Activated naive CD8-positive, alpha-beta T cell treated with anti-CD3 and anti-CD28 coated beads for 36 hours (primary cell): Measurements from ENCODE around the gene PALS1. TPM values are rescaled to one million over a fixed set of nuclear protein-coding genes. Genes with fewer than 3 reads are reported as not detected.
"Not testable (repeated sequence)": the region's sequence is repeated elsewhere in the genome, so short reads cannot be mapped to it uniquely, and the experiment has no call there.

Source experiments
- DNase-seq: peaks from one replicate; pipeline ENCODE4 v3.0.0; 2021
- H3K27ac Mint-ChIP-seq: one replicate; pipeline ENCODE4 v1.8.0; 2022; ENCODE audit warnings: mild to moderate bottlenecking, moderate library complexity, mixed read lengths
- H3K27me3 Mint-ChIP-seq: one replicate; pipeline ENCODE4 v1.8.0; 2022; ENCODE audit warnings: mild to moderate bottlenecking, mixed read lengths
- H3K36me3 Mint-ChIP-seq: one replicate; pipeline ENCODE4 v1.8.0; 2021; ENCODE audit warnings: mild to moderate bottlenecking, mixed read lengths
- H3K4me1 Mint-ChIP-seq: one replicate; pipeline ENCODE4 v1.8.0; 2021; ENCODE audit warnings: mixed read lengths
- H3K4me3 Mint-ChIP-seq: one replicate; pipeline ENCODE4 v1.8.0; 2022; ENCODE audit warnings: mild to moderate bottlenecking, moderate library complexity, mixed read lengths
- H3K9me3 Mint-ChIP-seq: one replicate; pipeline ENCODE4 v1.8.0; 2022; ENCODE audit warnings: mixed read lengths
- total RNA-seq, 2 experiments: library from RNA; stranded (reverse); gene quantifications; one replicate each; pipeline ENCODE4 v1.2.3, GENCODE V29; 2021

The PALS1 gene
- total RNA-seq, 2 experiments from 2014 or later: 6.2 to 6.4 TPM

DNA sequence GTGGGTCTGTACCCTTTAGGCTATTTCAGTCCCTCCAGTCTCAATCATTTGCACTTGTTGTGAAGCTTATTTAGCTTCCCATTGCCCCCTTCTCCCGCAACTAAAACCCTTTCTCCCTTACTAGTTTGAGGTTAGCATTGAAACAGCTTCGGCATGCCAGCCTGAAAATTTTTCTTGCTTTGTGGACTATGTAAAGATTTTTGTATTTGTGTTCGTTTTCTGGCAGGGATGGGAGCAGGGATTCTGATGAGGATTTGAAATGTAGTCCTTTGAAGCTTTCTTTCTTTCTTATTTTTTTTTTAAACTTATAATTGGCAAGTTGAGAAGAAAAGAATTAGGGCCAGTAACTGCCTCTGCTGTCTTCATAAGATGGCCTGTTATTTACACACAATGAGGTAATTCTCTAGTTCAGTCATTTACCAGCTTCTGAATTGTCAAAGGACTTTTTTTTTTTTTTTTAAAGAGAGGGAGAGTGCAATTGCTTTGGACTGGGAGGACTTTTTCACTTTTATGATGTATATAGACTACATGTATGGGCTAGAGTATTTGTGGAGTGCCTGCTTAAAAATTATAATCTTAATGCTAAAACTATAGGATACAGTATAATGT, 29.0 kb downstream of the PALS1 start:
- Mint-ChIP-seq H3K4me3 (no peak overlapping the region), H3K27me3 (no peaks in the 10 kb centered on the region), H3K36me3 (peaks cover 27% of the 10 kb centered on the region), H3K9me3 (no peaks in the 10 kb centered on the region), H3K4me1 (peaks cover 7% of the 10 kb centered on the region), H3K27ac (no peak overlapping the region)
- no peak for DNase-seq

DNA sequence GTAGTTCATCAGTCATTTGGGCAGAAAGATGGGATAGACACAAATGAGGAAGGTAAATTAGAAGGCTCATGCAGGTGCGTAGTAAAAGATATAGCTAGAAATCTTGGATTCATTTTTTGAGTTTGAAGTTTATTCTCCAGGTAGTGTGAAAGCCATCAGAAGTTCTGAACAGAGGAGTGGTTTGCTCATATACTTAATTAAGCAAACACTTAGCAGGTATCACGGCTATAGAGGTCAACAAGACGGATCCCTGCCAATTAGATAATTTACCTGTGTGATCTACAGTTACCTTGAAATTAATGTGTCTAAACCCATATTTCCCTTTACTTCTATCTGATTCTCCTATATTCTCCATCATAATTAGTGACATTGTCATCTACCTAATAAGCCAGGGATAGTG, 29.7 kb downstream of the PALS1 start:
- Mint-ChIP-seq H3K9me3 (no peaks in the 10 kb centered on the region), H3K27ac (no peak overlapping the region), H3K27me3 (no peaks in the 10 kb centered on the region), H3K4me3 (no peak overlapping the region), H3K36me3 (peaks cover 34% of the 10 kb centered on the region), H3K4me1 (peaks cover 7% of the 10 kb centered on the region)
- DNase-seq: no peak

DNA sequence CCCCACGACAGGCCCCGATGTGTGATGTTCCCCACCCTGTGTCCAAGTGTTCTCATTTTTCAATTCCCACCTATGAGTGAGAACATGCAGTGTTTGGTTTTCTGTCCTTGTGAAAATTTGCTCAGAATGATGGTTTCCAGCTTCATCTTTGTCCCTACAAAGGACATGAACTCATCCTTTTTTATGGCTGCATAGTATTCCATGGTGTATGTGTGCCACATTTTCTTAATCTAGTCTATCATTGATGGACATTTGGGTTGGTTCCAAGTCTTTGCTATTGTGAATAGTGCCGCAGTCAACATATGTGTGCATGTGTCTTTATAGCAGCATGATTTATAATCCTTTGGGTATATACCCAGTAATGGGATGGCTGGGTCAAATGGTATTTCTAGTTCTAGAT, 32.0 kb downstream of the PALS1 start:
- H3K4me1 Mint-ChIP-seq, H3K9me3 Mint-ChIP-seq, H3K27me3 Mint-ChIP-seq, H3K4me3 Mint-ChIP-seq, DNase-seq, H3K27ac Mint-ChIP-seq: not testable (repeated sequence)
- peaks cover 34% of the 10 kb centered on the region for H3K36me3 Mint-ChIP-seq

DNA sequence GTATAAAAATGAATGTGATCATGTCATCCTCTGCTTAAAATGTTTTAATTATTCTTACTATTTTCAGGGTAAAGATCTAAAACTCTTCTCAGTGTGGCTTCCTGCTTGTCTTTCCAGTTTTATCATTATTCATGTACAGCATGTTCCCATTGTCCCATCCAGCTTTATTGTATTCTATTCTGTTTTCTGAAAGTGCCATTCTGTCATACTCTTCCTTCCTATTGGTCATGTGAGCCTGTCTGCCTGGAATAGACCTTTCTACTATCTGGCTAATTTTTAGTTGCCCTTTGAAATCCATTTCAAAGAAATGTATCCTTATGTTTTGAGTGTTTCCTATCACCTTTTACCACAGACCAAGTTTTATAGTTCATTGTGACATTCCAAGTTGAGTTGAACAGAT, 34.9 kb downstream of the PALS1 start:
- Mint-ChIP-seq H3K4me1 (peaks cover 10% of the 10 kb centered on the region), H3K36me3 (peaks cover 39% of the 10 kb centered on the region), H3K27me3 (no peaks in the 10 kb centered on the region), H3K4me3 (no peak overlapping the region), H3K9me3 (no peaks in the 10 kb centered on the region), H3K27ac (no peak overlapping the region)
- DNase-seq: no peak

DNA sequence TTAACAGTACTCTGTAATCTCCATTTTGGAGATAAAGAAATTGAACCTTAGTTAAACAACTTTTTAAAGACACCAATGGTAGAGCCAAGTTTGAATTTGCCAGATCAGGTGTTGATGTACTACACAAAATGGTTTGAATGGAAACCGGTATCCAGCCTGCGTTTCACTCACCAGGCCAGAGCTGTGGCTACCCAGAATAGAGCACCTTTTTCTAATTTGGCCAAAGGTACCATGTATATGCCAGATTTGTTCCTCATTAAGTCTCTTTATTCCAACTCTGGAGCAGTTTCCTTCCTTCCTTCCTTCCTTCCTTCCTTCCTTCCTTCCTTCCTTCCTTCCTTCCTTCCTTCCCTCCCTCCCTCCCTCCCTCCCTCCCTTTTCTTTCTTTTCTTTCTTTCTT, 39.3 kb downstream of the PALS1 start:
- H3K27ac Mint-ChIP-seq: no peak overlapping the region
- no peak overlapping the region for H3K4me3 Mint-ChIP-seq
- DNase-seq: no peak
- peaks cover 10% of the 10 kb centered on the region for H3K36me3 Mint-ChIP-seq
- H3K4me1 Mint-ChIP-seq: peaks cover 10% of the 10 kb centered on the region
- H3K9me3 Mint-ChIP-seq: no peaks in the 10 kb centered on the region
- H3K27me3 Mint-ChIP-seq: no peaks in the 10 kb centered on the region

DNA sequence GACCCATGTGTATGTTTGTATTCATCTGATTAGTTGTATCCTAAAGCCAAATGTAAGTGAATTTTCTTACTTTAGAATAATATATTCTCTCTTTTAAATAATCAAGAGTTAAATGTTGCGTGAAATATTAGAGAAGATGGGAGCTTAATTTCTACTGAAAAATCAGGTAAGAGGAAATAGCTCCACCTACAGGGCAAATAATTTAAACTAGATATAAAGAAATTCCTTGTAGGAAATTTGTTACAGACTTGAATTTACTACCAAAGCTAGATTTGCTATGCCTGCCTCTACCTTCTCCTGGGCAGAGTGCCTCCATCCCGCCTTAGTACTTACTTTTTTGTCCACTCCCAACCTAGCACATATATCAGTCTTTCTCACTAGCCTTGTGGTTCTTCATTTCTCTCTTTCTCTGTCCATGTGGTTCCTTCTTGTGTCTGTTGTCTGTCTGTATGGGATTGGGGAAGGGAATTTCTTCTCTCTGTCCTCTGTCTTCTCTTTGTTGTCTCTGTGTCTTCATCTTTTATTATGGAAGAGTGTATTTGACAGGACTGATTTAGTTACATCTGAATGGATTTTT, 44.7 kb downstream of the PALS1 start:
- H3K4me3 Mint-ChIP-seq: no peak overlapping the region
- H3K36me3 Mint-ChIP-seq: no peaks in the 10 kb centered on the region
- no peaks in the 10 kb centered on the region for H3K27me3 Mint-ChIP-seq
- no peaks in the 10 kb centered on the region for H3K9me3 Mint-ChIP-seq
- H3K27ac Mint-ChIP-seq: no peak overlapping the region
- DNase-seq: no peak
- H3K4me1 Mint-ChIP-seq: no peaks in the 10 kb centered on the region

Other genes with a start within 250 kb of the PALS1 start
- not detected for gene GARIN2, start 52.0 kb upstream of the PALS1 start, total RNA-seq
- 10 to 100 TPM; 26.8 to 28.3 TPM for gene ATP6V1D, start 118.4 kb downstream of the PALS1 start, total RNA-seq
- gene EIF2S1, start 118.9 kb downstream of the PALS1 start, total RNA-seq: 100 to 1,000 TPM; 299 to 302 TPM
- 1 to 10 TPM; 4.1 to 4.2 TPM for gene PLEK2, start 170.7 kb downstream of the PALS1 start, total RNA-seq
- 1 to 10 TPM; 3.1 to 3.5 TPM for gene TMEM229B, start 247.3 kb downstream of the PALS1 start, total RNA-seq